Ishikawa (cell line): ENCODE data around the gene EML6.

Source experiments
- EGR1 ChIP-seq: IDR thresholded peaks from 2 replicates; pipeline ENCODE4 v1.6.1; 2012
- EP300 ChIP-seq: IDR thresholded peaks from 2 replicates; pipeline ENCODE4 v1.6.1; 2012; ENCODE audit warnings: borderline replicate concordance
- TAF1 ChIP-seq: IDR thresholded peaks from 2 replicates; pipeline ENCODE4 v1.6.1; 2012; ENCODE audit warnings: low read depth, mild to moderate bottlenecking
- YY1 ChIP-seq: IDR thresholded peaks from 2 replicates; pipeline ENCODE4 v1.6.1; 2012; ENCODE audit warnings: low read depth
- TF ChIP-seq, protein P1 (sequence below): IDR thresholded peaks from 2 replicates; pipeline ENCODE4 v1.6.1; 2012
- TF ChIP-seq, protein P2 (sequence below): IDR thresholded peaks from 2 replicates; pipeline ENCODE4 v1.6.1; 2012; ENCODE audit warnings: low read depth, mild to moderate bottlenecking

DNA sequence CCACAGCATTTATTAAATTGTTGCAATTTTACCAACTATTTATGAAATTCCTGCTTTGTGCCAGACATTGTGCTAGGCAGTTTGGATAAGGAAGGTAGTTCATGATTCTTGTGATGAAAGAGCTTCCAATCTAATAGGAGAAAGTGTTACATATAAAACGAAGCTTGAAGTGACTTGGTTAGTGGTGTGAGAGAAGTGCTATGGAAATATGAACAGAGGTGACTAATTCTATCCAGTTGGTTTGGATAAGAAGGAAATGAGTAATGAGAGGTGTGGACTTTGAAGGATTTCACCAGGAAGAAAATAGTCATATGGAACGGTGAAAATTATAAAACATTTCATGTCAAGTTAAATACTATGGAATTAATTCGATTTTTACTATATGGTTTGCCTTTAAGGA lies 48.6 kb downstream of the EML6 start:
- TF ChIP-seq, protein P1, sequence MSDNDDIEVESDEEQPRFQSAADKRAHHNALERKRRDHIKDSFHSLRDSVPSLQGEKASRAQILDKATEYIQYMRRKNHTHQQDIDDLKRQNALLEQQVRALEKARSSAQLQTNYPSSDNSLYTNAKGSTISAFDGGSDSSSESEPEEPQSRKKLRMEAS, result no peak
- TF ChIP-seq EP300 (no peak), TAF1 (no peak), EGR1 (no peak), YY1 (no peak)
- TF ChIP-seq, protein P2, sequence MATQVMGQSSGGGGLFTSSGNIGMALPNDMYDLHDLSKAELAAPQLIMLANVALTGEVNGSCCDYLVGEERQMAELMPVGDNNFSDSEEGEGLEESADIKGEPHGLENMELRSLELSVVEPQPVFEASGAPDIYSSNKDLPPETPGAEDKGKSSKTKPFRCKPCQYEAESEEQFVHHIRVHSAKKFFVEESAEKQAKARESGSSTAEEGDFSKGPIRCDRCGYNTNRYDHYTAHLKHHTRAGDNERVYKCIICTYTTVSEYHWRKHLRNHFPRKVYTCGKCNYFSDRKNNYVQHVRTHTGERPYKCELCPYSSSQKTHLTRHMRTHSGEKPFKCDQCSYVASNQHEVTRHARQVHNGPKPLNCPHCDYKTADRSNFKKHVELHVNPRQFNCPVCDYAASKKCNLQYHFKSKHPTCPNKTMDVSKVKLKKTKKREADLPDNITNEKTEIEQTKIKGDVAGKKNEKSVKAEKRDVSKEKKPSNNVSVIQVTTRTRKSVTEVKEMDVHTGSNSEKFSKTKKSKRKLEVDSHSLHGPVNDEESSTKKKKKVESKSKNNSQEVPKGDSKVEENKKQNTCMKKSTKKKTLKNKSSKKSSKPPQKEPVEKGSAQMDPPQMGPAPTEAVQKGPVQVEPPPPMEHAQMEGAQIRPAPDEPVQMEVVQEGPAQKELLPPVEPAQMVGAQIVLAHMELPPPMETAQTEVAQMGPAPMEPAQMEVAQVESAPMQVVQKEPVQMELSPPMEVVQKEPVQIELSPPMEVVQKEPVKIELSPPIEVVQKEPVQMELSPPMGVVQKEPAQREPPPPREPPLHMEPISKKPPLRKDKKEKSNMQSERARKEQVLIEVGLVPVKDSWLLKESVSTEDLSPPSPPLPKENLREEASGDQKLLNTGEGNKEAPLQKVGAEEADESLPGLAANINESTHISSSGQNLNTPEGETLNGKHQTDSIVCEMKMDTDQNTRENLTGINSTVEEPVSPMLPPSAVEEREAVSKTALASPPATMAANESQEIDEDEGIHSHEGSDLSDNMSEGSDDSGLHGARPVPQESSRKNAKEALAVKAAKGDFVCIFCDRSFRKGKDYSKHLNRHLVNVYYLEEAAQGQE, result no peak
